ENCODE results near the gene FAM9C. TPM values are rescaled to one million over a fixed set of nuclear protein-coding genes. Genes with fewer than 3 reads are reported as not detected.

Gene FAM9C
- total and polyA plus RNA-seq, 5 donors from 2014 or later = not detected

GRCh38 chrX:13048280-13048679, 3.9 kb upstream of the FAM9C start:
- DNase-seq = no peak
- Mint-ChIP-seq H3K4me1 (peaks cover 17 to 74% (median 21%) of the 10 kb centered on the region in 4 donors), H3K36me3 (peaks cover 3% of the 10 kb centered on the region), H3K9me3 (peaks cover 0 to 7% (median 0%) of the 10 kb centered on the region in 7 donors), H3K27ac (peak overlapping the region; percentile 67 to 87 (median 77)), H3K4me3 (peak overlapping the region in 1 of 4 donors; percentile 15), H3K27me3 (no peaks in the 10 kb centered on the region)
- Histone ChIP-seq H3K4me3 (ENCODE audit: low read depth, low read length) (no peak overlapping the region), H3K4me1 (ENCODE audit: control insufficient read depth, insufficient read depth, low read length, poor library complexity, severe bottlenecking) (peaks cover 49% of the 10 kb centered on the region), H3K9me3 (ENCODE audit: control insufficient read depth in 2 of 2, low read length in 2 of 2) (no peaks in the 10 kb centered on the region), H3K27me3 (ENCODE audit: control insufficient read depth, insufficient read depth, low read length) (no peaks in the 10 kb centered on the region), H3K36me3 (ENCODE audit: control insufficient read depth, insufficient read depth, low read length) (no peaks in the 10 kb centered on the region), H3K27ac (ENCODE audit: insufficient read depth, low read length, poor library complexity, severe bottlenecking) (no peak overlapping the region)
- ATAC-seq (ENCODE audit: low read depth in 2 of 2) = no peak

GRCh38 chrX:13047759-13048158, 3.3 kb upstream of the FAM9C start:
- no peak overlapping the region for H3K27ac ChIP-seq (ENCODE audit: insufficient read depth, low read length, poor library complexity, severe bottlenecking)
- peaks cover 17 to 73% (median 21%) of the 10 kb centered on the region in 4 donors for H3K4me1 Mint-ChIP-seq

GRCh38 chrX:13046141-13046855, 1.9 kb upstream of the FAM9C start:
- no peaks in the 10 kb centered on the region for H3K27me3 Mint-ChIP-seq
- DNase-seq = no peak
- peaks cover 3% of the 10 kb centered on the region for H3K36me3 Mint-ChIP-seq
- H3K4me1 Mint-ChIP-seq = peaks cover 10 to 69% (median 13%) of the 10 kb centered on the region in 4 donors
- Histone ChIP-seq H3K4me1 (ENCODE audit: control insufficient read depth, insufficient read depth, low read length, poor library complexity, severe bottlenecking) (peaks cover 31% of the 10 kb centered on the region), H3K9me3 (ENCODE audit: control insufficient read depth in 2 of 2, low read length in 2 of 2) (no peaks in the 10 kb centered on the region), H3K36me3 (ENCODE audit: control insufficient read depth, insufficient read depth, low read length) (no peaks in the 10 kb centered on the region), H3K4me3 (ENCODE audit: low read depth, low read length) (no peak overlapping the region), H3K27ac (ENCODE audit: insufficient read depth, low read length, poor library complexity, severe bottlenecking) (no peak overlapping the region), H3K27me3 (ENCODE audit: control insufficient read depth, insufficient read depth, low read length) (no peaks in the 10 kb centered on the region)
- no peak for ATAC-seq (ENCODE audit: low read depth in 2 of 2)
- H3K9me3 Mint-ChIP-seq = peaks cover 0 to 3% (median 0%) of the 10 kb centered on the region in 7 donors
- peak overlapping the region; percentile 10 to 90 (median 38) for H3K27ac Mint-ChIP-seq
- no peak overlapping the region for H3K4me3 Mint-ChIP-seq

More at GRCh38 chrX:13047759-13048158, 3.3 kb upstream of the FAM9C start:
- peaks cover 3% of the 10 kb centered on the region for H3K36me3 Mint-ChIP-seq
- ATAC-seq (ENCODE audit: low read depth in 2 of 2) (no peak), DNase-seq (no peak)
- H3K36me3 ChIP-seq (ENCODE audit: control insufficient read depth, insufficient read depth, low read length) = no peaks in the 10 kb centered on the region
- H3K27me3 Mint-ChIP-seq = no peaks in the 10 kb centered on the region
- no peak overlapping the region for H3K4me3 ChIP-seq (ENCODE audit: low read depth, low read length)
- H3K4me3 Mint-ChIP-seq = peak overlapping the region in 1 of 4 donors; percentile 41
- H3K4me1 ChIP-seq (ENCODE audit: control insufficient read depth, insufficient read depth, low read length, poor library complexity, severe bottlenecking) = peaks cover 45% of the 10 kb centered on the region
- peaks cover 0 to 7% (median 0%) of the 10 kb centered on the region in 7 donors for H3K9me3 Mint-ChIP-seq
- H3K27ac Mint-ChIP-seq = peak overlapping the region; percentile 60 to 87 (median 78)
- no peaks in the 10 kb centered on the region for H3K9me3 ChIP-seq (ENCODE audit: control insufficient read depth in 2 of 2, low read length in 2 of 2)
- H3K27me3 ChIP-seq (ENCODE audit: control insufficient read depth, insufficient read depth, low read length) = no peaks in the 10 kb centered on the region

- Histone ChIP-seq H3K4me1 (ENCODE audit: control insufficient read depth, insufficient read depth, low read length, poor library complexity, severe bottlenecking) (peaks cover 10% of the 10 kb centered on the region), H3K4me3 (ENCODE audit: low read depth, low read length) (no peak overlapping the region), H3K27me3 (ENCODE audit: control insufficient read depth, insufficient read depth, low read length) (no peaks in the 10 kb centered on the region), H3K36me3 (ENCODE audit: control insufficient read depth, insufficient read depth, low read length) (no peaks in the 10 kb centered on the region), H3K27ac (ENCODE audit: insufficient read depth, low read length, poor library complexity, severe bottlenecking) (no peak overlapping the region), H3K9me3 (ENCODE audit: control insufficient read depth in 2 of 2, low read length in 2 of 2) (no peaks in the 10 kb centered on the region)
- ATAC-seq (ENCODE audit: low read depth in 2 of 2) (no peak), DNase-seq (no peak)
- Mint-ChIP-seq H3K4me1 (peaks cover 7 to 49% (median 13%) of the 10 kb centered on the region in 4 donors), H3K36me3 (no peaks in the 10 kb centered on the region), H3K27me3 (no peaks in the 10 kb centered on the region), H3K27ac (no peak overlapping the region), H3K9me3 (no peaks in the 10 kb centered on the region), H3K4me3 (no peak overlapping the region)
These were observed 482 bp downstream of the FAM9C start for GRCh38 chrX:13043938-13044337.

- Histone ChIP-seq H3K9me3 (ENCODE audit: control insufficient read depth in 2 of 2, low read length in 2 of 2) (no peaks in the 10 kb centered on the region), H3K36me3 (ENCODE audit: control insufficient read depth, insufficient read depth, low read length) (no peaks in the 10 kb centered on the region), H3K4me3 (ENCODE audit: low read depth, low read length) (no peak overlapping the region), H3K27ac (ENCODE audit: insufficient read depth, low read length, poor library complexity, severe bottlenecking) (no peak overlapping the region), H3K27me3 (ENCODE audit: control insufficient read depth, insufficient read depth, low read length) (no peaks in the 10 kb centered on the region), H3K4me1 (ENCODE audit: control insufficient read depth, insufficient read depth, low read length, poor library complexity, severe bottlenecking) (peaks cover 5% of the 10 kb centered on the region)
- peaks cover 4 to 41% (median 9%) of the 10 kb centered on the region in 4 donors for H3K4me1 Mint-ChIP-seq
- no peak for DNase-seq
- no peaks in the 10 kb centered on the region for H3K27me3 Mint-ChIP-seq
- ATAC-seq (ENCODE audit: low read depth in 2 of 2) = no peak
- peak overlapping the region in 1 of 3 donors; percentile 9 for H3K27ac Mint-ChIP-seq
- H3K4me3 Mint-ChIP-seq = no peak overlapping the region
- H3K9me3 Mint-ChIP-seq = no peaks in the 10 kb centered on the region
- H3K36me3 Mint-ChIP-seq = no peaks in the 10 kb centered on the region
These were observed 1.3 kb downstream of the FAM9C start for GRCh38 chrX:13043138-13043537.

DNA sequence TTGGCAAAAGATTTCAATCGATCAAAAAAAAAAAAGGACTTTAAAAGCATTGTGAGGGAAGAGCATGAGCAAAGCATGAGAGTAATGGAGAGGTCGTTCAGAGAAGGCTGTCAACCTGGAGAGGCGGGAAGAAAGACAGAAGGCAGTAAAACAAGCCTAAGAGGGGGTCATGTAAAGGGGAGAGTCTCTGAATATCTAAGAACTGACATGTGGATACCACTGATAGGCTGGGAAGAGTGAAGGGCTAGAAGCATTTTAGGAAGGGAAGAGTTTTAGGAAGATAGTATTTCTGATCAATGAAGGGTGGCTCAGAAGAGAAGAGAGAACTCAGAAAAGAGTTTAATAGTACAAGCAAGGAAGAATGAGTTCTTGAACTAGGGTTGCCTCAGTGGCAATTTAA, 7.5 kb downstream of the FAM9C start:
- Histone ChIP-seq H3K4me1 (ENCODE audit: control insufficient read depth, insufficient read depth, low read length, poor library complexity, severe bottlenecking) (no peaks in the 10 kb centered on the region), H3K27ac (ENCODE audit: insufficient read depth, low read length, poor library complexity, severe bottlenecking) (no peak overlapping the region), H3K27me3 (ENCODE audit: control insufficient read depth, insufficient read depth, low read length) (no peaks in the 10 kb centered on the region), H3K36me3 (ENCODE audit: control insufficient read depth, insufficient read depth, low read length) (no peaks in the 10 kb centered on the region), H3K9me3 (ENCODE audit: control insufficient read depth in 2 of 2, low read length in 2 of 2) (no peaks in the 10 kb centered on the region), H3K4me3 (ENCODE audit: low read depth, low read length) (no peak overlapping the region)
- ATAC-seq (ENCODE audit: low read depth in 2 of 2) (no peak), DNase-seq (no peak)
- Mint-ChIP-seq H3K9me3 (peaks cover 0 to 3% (median 0%) of the 10 kb centered on the region in 7 donors), H3K4me1 (peaks cover 0 to 18% (median 6%) of the 10 kb centered on the region in 4 donors), H3K27ac (no peak overlapping the region), H3K27me3 (no peaks in the 10 kb centered on the region), H3K4me3 (no peak overlapping the region), H3K36me3 (no peaks in the 10 kb centered on the region)

GRCh38 chrX:13033193-13033592, 11.2 kb downstream of the FAM9C start:
- no peaks in the 10 kb centered on the region for H3K36me3 ChIP-seq (ENCODE audit: control insufficient read depth, insufficient read depth, low read length)
- Mint-ChIP-seq H3K27me3 (no peaks in the 10 kb centered on the region), H3K9me3 (peaks cover 0 to 3% (median 0%) of the 10 kb centered on the region in 7 donors), H3K27ac (no peak overlapping the region), H3K4me3 (no peak overlapping the region), H3K36me3 (no peaks in the 10 kb centered on the region), H3K4me1 (peaks cover 13 to 51% (median 24%) of the 10 kb centered on the region in 4 donors)
- H3K4me3 ChIP-seq (ENCODE audit: low read depth, low read length) = no peak overlapping the region
- H3K27ac ChIP-seq (ENCODE audit: insufficient read depth, low read length, poor library complexity, severe bottlenecking) = no peak overlapping the region
- H3K4me1 ChIP-seq (ENCODE audit: control insufficient read depth, insufficient read depth, low read length, poor library complexity, severe bottlenecking) = peaks cover 22% of the 10 kb centered on the region
- DNase-seq (no peak), ATAC-seq (ENCODE audit: low read depth in 2 of 2) (no peak)
- H3K9me3 ChIP-seq (ENCODE audit: control insufficient read depth in 2 of 2, low read length in 2 of 2) = no peaks in the 10 kb centered on the region
- H3K27me3 ChIP-seq (ENCODE audit: control insufficient read depth, insufficient read depth, low read length) = no peaks in the 10 kb centered on the region
